Measurements from ENCODE around the gene ZCCHC10. TPM values are rescaled to one million over a fixed set of nuclear protein-coding genes. Genes with fewer than 3 reads are reported as not detected.

ZCCHC10 gene
- total and polyA plus RNA-seq, 2 donors (not counting 3 experiments of a cell fraction or from before 2014, with no cell fraction given): 25.9 to 32.1 TPM

GRCh38 chr5:133041910-133042309 lies 15.6 kb upstream of the ZCCHC10 start:
- no peaks in the 10 kb centered on the region for H3K79me2 ChIP-seq (ENCODE audit: control insufficient read depth, insufficient read depth, low read length)
- H3K9ac ChIP-seq (replicated peaks; ENCODE audit: extremely low read depth, insufficient read depth, low read length): no peak overlapping the region
- no peak overlapping the region for H3K4me3 ChIP-seq (replicated peaks in 1 of 3; ENCODE audit: insufficient read depth in 1 of 3, low read depth in 1 of 3, low read length in 3 of 3)
- H3K9me3 ChIP-seq (replicated peaks; ENCODE audit: control insufficient read depth, insufficient read depth, low read length): no peaks in the 10 kb centered on the region
- no peaks in the 10 kb centered on the region for H3K36me3 ChIP-seq (ENCODE audit: control insufficient read depth in 2 of 2, extremely low read depth in 1 of 2, insufficient read depth in 2 of 2, low read length in 2 of 2)
- H4K20me1 ChIP-seq (replicated peaks; ENCODE audit: control insufficient read depth, extremely low read depth, insufficient read depth, low read length): no peaks in the 10 kb centered on the region
- DNase-seq (ENCODE audit: low read depth, low spot score) (no peak), FAIRE-seq (peak; percentile 44)
- no peak overlapping the region for H3K4me2 ChIP-seq (ENCODE audit: insufficient read depth, low read length)
- no peaks in the 10 kb centered on the region for H3K9me1 ChIP-seq (replicated peaks; ENCODE audit: control insufficient read depth, extremely low read depth, insufficient read depth, low read length)
- intact Hi-C loops (cut with micrococcal nuclease): loop anchor here (1.0 kb wide), 1 partner anchor 9 kb away; no protein-coding TSS in a partner anchor
- no peaks in the 10 kb centered on the region for H3K4me1 ChIP-seq (ENCODE audit: control insufficient read depth, extremely low read depth, insufficient read depth, low read length)
- BruUV-seq (replicated peaks): no TSS peak
- no peak overlapping the region for H2AFZ ChIP-seq (ENCODE audit: low read depth, low read length)
- no peaks in the 10 kb centered on the region for H3K27me3 ChIP-seq (ENCODE audit: control insufficient read depth in 2 of 2, insufficient read depth in 2 of 2, low read length in 2 of 2)
- CTCF ChIA-PET: interaction anchor here (1.1 kb wide), 1 partner anchor 13 kb away, joined by 3 read pairs; no protein-coding TSS in a partner anchor
- TF ChIP-seq, protein P1, sequence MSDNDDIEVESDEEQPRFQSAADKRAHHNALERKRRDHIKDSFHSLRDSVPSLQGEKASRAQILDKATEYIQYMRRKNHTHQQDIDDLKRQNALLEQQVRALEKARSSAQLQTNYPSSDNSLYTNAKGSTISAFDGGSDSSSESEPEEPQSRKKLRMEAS (IDR thresholded peaks at IDR 0.05; ENCODE audit: insufficient read depth, insufficient read length): no peak
- TF ChIP-seq POLR2AphosphoS5 (IDR thresholded peaks at IDR 0.05; ENCODE audit: insufficient read depth, low read depth, low read length): no peak
- no peak for TF ChIP-seq EZH2 (IDR thresholded peaks at IDR 0.05; ENCODE audit: borderline replicate concordance, low read depth, low read length, severe bottlenecking)
- no peak for TF ChIP-seq GATA2 (IDR thresholded peaks at IDR 0.05; ENCODE audit: insufficient read depth, insufficient read length, low read depth, low read length)
- peak; percentile 15 for TF ChIP-seq FOS (IDR thresholded peaks at IDR 0.05; ENCODE audit: borderline replicate concordance, insufficient read depth, low read length)
- TF ChIP-seq POLR2A (IDR thresholded peaks at IDR 0.05; ENCODE audit: low read depth, low read length): no peak
- dilution Hi-C loops (cut with MboI; ENCODE audit: extremely low pct_ligation_motif_present, low sequenced_read_pairs): no loop called here
- POLR2A ChIA-PET: no interaction called here
- no peak overlapping the region for H3K27ac ChIP-seq (ENCODE audit: insufficient read depth, low read depth, low read length)

DNA sequence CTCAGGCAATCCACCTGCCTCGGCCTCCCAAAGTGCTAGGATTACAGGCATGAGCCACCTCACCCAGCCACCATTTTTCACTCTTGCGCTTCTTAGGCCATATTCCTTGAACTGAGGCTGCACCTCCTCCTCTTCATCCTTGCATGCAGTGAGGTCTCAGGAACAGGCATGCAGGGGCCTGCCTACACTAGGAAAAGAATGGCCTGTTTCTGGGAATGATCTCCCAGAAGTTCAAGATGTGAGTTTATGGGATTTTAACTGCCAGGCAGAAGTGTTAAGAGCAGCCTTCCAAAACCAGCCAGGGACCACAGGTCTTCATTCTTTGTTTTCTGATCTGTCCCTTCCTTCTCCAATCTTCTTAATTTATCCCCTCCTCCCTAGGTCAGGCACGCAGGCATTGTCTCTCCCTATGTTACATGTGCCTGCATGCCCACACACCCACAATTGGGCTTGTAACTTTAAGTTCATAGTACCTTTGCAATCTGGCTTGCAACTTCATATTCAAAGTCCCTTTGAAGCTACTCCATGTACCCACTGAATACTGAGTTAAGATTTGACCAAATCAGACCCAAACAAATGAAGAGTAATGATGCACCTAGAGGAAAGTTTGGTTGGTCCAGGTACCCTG lies 14.9 kb upstream of the ZCCHC10 start:
- intact Hi-C loops (cut with micrococcal nuclease): no loop called here

More for the DNA sequence above, 14.9 kb upstream of the ZCCHC10 start:
- dilution Hi-C loops (cut with MboI; ENCODE audit: extremely low pct_ligation_motif_present, low sequenced_read_pairs): no loop called here
- Histone ChIP-seq H3K9me3 (replicated peaks; ENCODE audit: control insufficient read depth, insufficient read depth, low read length) (no peaks in the 10 kb centered on the region), H3K27ac (ENCODE audit: insufficient read depth, low read depth, low read length) (no peak overlapping the region), H2AFZ (ENCODE audit: low read depth, low read length) (no peak overlapping the region), H3K27me3 (ENCODE audit: control insufficient read depth in 2 of 2, insufficient read depth in 2 of 2, low read length in 2 of 2) (no peaks in the 10 kb centered on the region), H3K9me1 (replicated peaks; ENCODE audit: control insufficient read depth, extremely low read depth, insufficient read depth, low read length) (no peaks in the 10 kb centered on the region), H3K4me2 (ENCODE audit: insufficient read depth, low read length) (no peak overlapping the region), H4K20me1 (replicated peaks; ENCODE audit: control insufficient read depth, extremely low read depth, insufficient read depth, low read length) (no peaks in the 10 kb centered on the region), H3K4me3 (replicated peaks in 1 of 3; ENCODE audit: insufficient read depth in 1 of 3, low read depth in 1 of 3, low read length in 3 of 3) (no peak overlapping the region), H3K79me2 (ENCODE audit: control insufficient read depth, insufficient read depth, low read length) (no peaks in the 10 kb centered on the region), H3K4me1 (ENCODE audit: control insufficient read depth, extremely low read depth, insufficient read depth, low read length) (no peaks in the 10 kb centered on the region), H3K36me3 (ENCODE audit: control insufficient read depth in 2 of 2, extremely low read depth in 1 of 2, insufficient read depth in 2 of 2, low read length in 2 of 2) (no peaks in the 10 kb centered on the region), H3K9ac (replicated peaks; ENCODE audit: extremely low read depth, insufficient read depth, low read length) (no peak overlapping the region)
- no TSS peak for BruUV-seq (replicated peaks)
- TF ChIP-seq POLR2AphosphoS5 (IDR thresholded peaks at IDR 0.05; ENCODE audit: insufficient read depth, low read depth, low read length) (no peak), JUN (IDR thresholded peaks at IDR 0.05; ENCODE audit: borderline replicate concordance, insufficient read depth, insufficient read length, low read depth) (no peak), GATA2 (IDR thresholded peaks at IDR 0.05; ENCODE audit: insufficient read depth, insufficient read length, low read depth, low read length) (no peak), EZH2 (IDR thresholded peaks at IDR 0.05; ENCODE audit: borderline replicate concordance, low read depth, low read length, severe bottlenecking) (no peak), POLR2A (IDR thresholded peaks at IDR 0.05; ENCODE audit: low read depth, low read length) (no peak), CTCF (IDR thresholded peaks at IDR 0.05; ENCODE audit: extremely low read depth in 1 of 2, insufficient read depth in 1 of 2, low read depth in 1 of 2, low read length in 2 of 2) (no peak), FOS (IDR thresholded peaks at IDR 0.05; ENCODE audit: borderline replicate concordance, insufficient read depth, low read length) (no peak), MYC (IDR thresholded peaks at IDR 0.05; ENCODE audit: low read depth, low read length) (no peak)
- TF ChIP-seq, protein P1 (IDR thresholded peaks at IDR 0.05; ENCODE audit: insufficient read depth, insufficient read length): no peak
- FAIRE-seq: no peak
- ChIA-PET POLR2A (no interaction called here), CTCF (interaction anchor here (1.1 kb wide), 1 partner anchor 12 kb away, joined by 3 read pairs; no protein-coding TSS in a partner anchor)
- no peak for DNase-seq (ENCODE audit: low read depth, low spot score)

Data from endothelial cell of umbilical vein (primary cell).